Immature natural killer cell (primary cell): Measurements from ENCODE around the gene PRKG2. TPM values are rescaled to one million over a fixed set of nuclear protein-coding genes. Genes with fewer than 3 reads are reported as not detected.

Source experiments
- DNase-seq, 3 donors: peaks; one replicate each; pipeline ENCODE4 v3.0.0; 2022; ENCODE audit warnings: mixed read lengths in 1 of 3
- H3K27ac Mint-ChIP-seq, 6 donors: one replicate each; pipeline ENCODE4 v1.8.0; 2020; ENCODE audit warnings: mixed read lengths in 6 of 6, mild to moderate bottlenecking in 5 of 6, inconsistent platforms in 4 of 6, moderate library complexity in 3 of 6
- H3K27me3 Mint-ChIP-seq, 3 donors: one replicate each; pipeline ENCODE4 v1.8.0; 2020 to 2021; ENCODE audit warnings: low read depth in 3 of 3, mild to moderate bottlenecking in 3 of 3, mixed read lengths in 3 of 3, moderate library complexity in 3 of 3, inconsistent platforms in 1 of 3
- H3K36me3 Mint-ChIP-seq, 3 donors: one replicate each; pipeline ENCODE4 v1.8.0; 2020; ENCODE audit warnings: mixed read lengths in 3 of 3, inconsistent platforms in 2 of 3, mild to moderate bottlenecking in 2 of 3
- H3K4me1 Mint-ChIP-seq, 2 donors: one replicate each; pipeline ENCODE4 v1.8.0; 2020; ENCODE audit warnings: inconsistent platforms in 2 of 2, mild to moderate bottlenecking in 2 of 2, mixed read lengths in 2 of 2, moderate library complexity in 1 of 2
- H3K4me3 Mint-ChIP-seq, 5 donors: one replicate each; pipeline ENCODE4 v1.8.0; 2020; ENCODE audit warnings: mild to moderate bottlenecking in 5 of 5, mixed read lengths in 5 of 5, inconsistent platforms in 3 of 5, moderate library complexity in 3 of 5
- H3K9me3 Mint-ChIP-seq, 6 donors: one replicate each; pipeline ENCODE4 v1.8.0; 2020; ENCODE audit warnings: mild to moderate bottlenecking in 6 of 6, mixed read lengths in 6 of 6, inconsistent platforms in 4 of 6, moderate library complexity in 3 of 6
- polyA plus RNA-seq, 3 donors: library from polyadenylated mRNA; unstranded; fragments of 300-500 nt; fragmentation: Illumina TruSeq; gene quantifications; one replicate each; pipeline ENCODE4 v1.2.3, GENCODE V29; 2021

Gene PRKG2
- under 1 TPM in 2 of 3 donors, not detected in 1; 0.62 to 0.76 TPM for polyA plus RNA-seq

- Mint-ChIP-seq H3K4me3 (peak within 1 kb of the TSS in 3 of 5 donors; percentile 2 to 35 (median 31)), H3K4me1 (no peaks in the 10 kb centered on the region), H3K36me3 (peaks cover 0 to 7% (median 0%) of the 10 kb centered on the region in 3 donors), H3K27me3 (peaks cover 3 to 21% (median 9%) of the 10 kb centered on the region in 3 donors), H3K9me3 (peaks cover 0 to 9% (median under 1%) of the 10 kb centered on the region in 6 donors), H3K27ac (no peak within 1 kb of the TSS)
- no peak for DNase-seq
Observed at GRCh38 chr4:81214881-81215868, at the start of gene PRKG2. Gene PRKG2 (minus strand): TSS chr4:81215222. CDS start chr4:81205047, 10,175 bp downstream.

- Mint-ChIP-seq H3K27me3 (no peaks in the 10 kb centered on the region), H3K9me3 (peaks cover 0 to 5% (median 2%) of the 10 kb centered on the region in 6 donors), H3K4me3 (no peak overlapping the region), H3K36me3 (no peaks in the 10 kb centered on the region), H3K27ac (no peak overlapping the region), H3K4me1 (no peaks in the 10 kb centered on the region)
- DNase-seq: no peak
Observed at GRCh38 chr4:81260443-81261101, 45.5 kb upstream of the PRKG2 start.

- Mint-ChIP-seq H3K27me3 (no peaks in the 10 kb centered on the region), H3K27ac (no peak overlapping the region), H3K4me3 (no peak overlapping the region), H3K36me3 (no peaks in the 10 kb centered on the region), H3K9me3 (peaks cover 0 to 5% (median under 1%) of the 10 kb centered on the region in 6 donors), H3K4me1 (no peaks in the 10 kb centered on the region)
- DNase-seq: no peak
Observed at GRCh38 chr4:81258841-81259550, 44.0 kb upstream of the PRKG2 start.

GRCh38 chr4:81257816-81258215 is 42.8 kb upstream of the PRKG2 start:
- DNase-seq: no peak
- H3K27ac Mint-ChIP-seq: no peak overlapping the region
- no peaks in the 10 kb centered on the region for H3K4me1 Mint-ChIP-seq
- H3K9me3 Mint-ChIP-seq: peaks cover 0 to 5% (median 2%) of the 10 kb centered on the region in 6 donors
- peaks cover 0 to 3% (median under 1%) of the 10 kb centered on the region in 3 donors for H3K27me3 Mint-ChIP-seq
- H3K36me3 Mint-ChIP-seq: no peaks in the 10 kb centered on the region
- H3K4me3 Mint-ChIP-seq: no peak overlapping the region

- no peaks in the 10 kb centered on the region for H3K36me3 Mint-ChIP-seq
- H3K27me3 Mint-ChIP-seq: peaks cover 2 to 3% (median 3%) of the 10 kb centered on the region in 3 donors
- no peak overlapping the region for H3K27ac Mint-ChIP-seq
- no peaks in the 10 kb centered on the region for H3K4me1 Mint-ChIP-seq
- DNase-seq: no peak
- H3K9me3 Mint-ChIP-seq: peaks cover 0 to 6% (median 2%) of the 10 kb centered on the region in 6 donors
- no peak overlapping the region for H3K4me3 Mint-ChIP-seq
Observed at GRCh38 chr4:81257021-81257420, 42.0 kb upstream of the PRKG2 start.

GRCh38 chr4:81256059-81256970 is 41.3 kb upstream of the PRKG2 start:
- Mint-ChIP-seq H3K4me1 (no peaks in the 10 kb centered on the region), H3K36me3 (no peaks in the 10 kb centered on the region), H3K4me3 (no peak overlapping the region), H3K27me3 (peaks cover 2 to 3% (median 3%) of the 10 kb centered on the region in 3 donors), H3K9me3 (peaks cover 0 to 5% (median 2%) of the 10 kb centered on the region in 6 donors), H3K27ac (no peak overlapping the region)
- no peak for DNase-seq

GRCh38 chr4:81255524-81255923 is 40.5 kb upstream of the PRKG2 start:
- Mint-ChIP-seq H3K9me3 (peaks cover 0 to 5% (median 2%) of the 10 kb centered on the region in 6 donors), H3K4me1 (no peaks in the 10 kb centered on the region), H3K36me3 (no peaks in the 10 kb centered on the region), H3K27ac (no peak overlapping the region), H3K27me3 (peaks cover 2 to 3% (median 3%) of the 10 kb centered on the region in 3 donors), H3K4me3 (no peak overlapping the region)
- DNase-seq: no peak

GRCh38 chr4:81250430-81250829 is 35.4 kb upstream of the PRKG2 start:
- Mint-ChIP-seq H3K9me3 (peaks cover 0 to 5% (median 1%) of the 10 kb centered on the region in 6 donors), H3K27me3 (peaks cover 2 to 3% (median 3%) of the 10 kb centered on the region in 3 donors), H3K36me3 (no peaks in the 10 kb centered on the region), H3K4me1 (no peaks in the 10 kb centered on the region), H3K4me3 (no peak overlapping the region), H3K27ac (no peak overlapping the region)
- DNase-seq: no peak

- H3K9me3 Mint-ChIP-seq: peaks cover 0 to 8% (median 0%) of the 10 kb centered on the region in 6 donors
- DNase-seq: no peak
- H3K36me3 Mint-ChIP-seq: no peaks in the 10 kb centered on the region
- no peaks in the 10 kb centered on the region for H3K27me3 Mint-ChIP-seq
- H3K4me3 Mint-ChIP-seq: no peak overlapping the region
- H3K4me1 Mint-ChIP-seq: no peaks in the 10 kb centered on the region
- no peak overlapping the region for H3K27ac Mint-ChIP-seq
Observed at GRCh38 chr4:81245218-81246009, 30.4 kb upstream of the PRKG2 start.

- Mint-ChIP-seq H3K4me3 (no peak overlapping the region), H3K9me3 (peaks cover 0 to 6% (median 4%) of the 10 kb centered on the region in 6 donors), H3K27ac (no peak overlapping the region), H3K36me3 (peaks cover 0 to 3% (median 0%) of the 10 kb centered on the region in 3 donors), H3K27me3 (peaks cover 0 to 5% (median 2%) of the 10 kb centered on the region in 3 donors), H3K4me1 (no peaks in the 10 kb centered on the region)
- no peak for DNase-seq
Observed at GRCh38 chr4:81237791-81238190, 22.8 kb upstream of the PRKG2 start.

- Mint-ChIP-seq H3K27ac (no peak overlapping the region), H3K4me1 (no peaks in the 10 kb centered on the region), H3K4me3 (no peak overlapping the region), H3K27me3 (peaks cover 0 to 5% (median 2%) of the 10 kb centered on the region in 3 donors), H3K36me3 (peaks cover 0 to 3% (median 0%) of the 10 kb centered on the region in 3 donors), H3K9me3 (peaks cover 0 to 9% (median 4%) of the 10 kb centered on the region in 6 donors)
- DNase-seq: no peak
Observed at GRCh38 chr4:81235982-81236749, 21.1 kb upstream of the PRKG2 start.
